HEK293T (cell line): ENCODE results near the gene ATP8B3.

Experiments used
- ARNT ChIP-seq: fragments of 450-650 bp; IDR thresholded peaks from 2 replicates; pipeline ENCODE4 v1.6.1; 2017; ENCODE audit warnings: mild to moderate bottlenecking
- BHLHE40 ChIP-seq: fragments of 450-650 bp; IDR thresholded peaks from 2 replicates; pipeline ENCODE4 v1.6.1; 2016; ENCODE audit warnings: mild to moderate bottlenecking, moderate library complexity, borderline replicate concordance
- ELF4 ChIP-seq: fragments of 450-650 bp; IDR thresholded peaks from 2 replicates; pipeline ENCODE4 v1.6.1; 2017; ENCODE audit warnings: antibody characterized with exemption
- FOXA1 ChIP-seq: fragments of 450-650 bp; IDR thresholded peaks from 2 replicates; pipeline ENCODE4 v1.6.1; 2016; ENCODE audit warnings: mild to moderate bottlenecking
- FOXK2 ChIP-seq: fragments of 450-650 bp; IDR thresholded peaks from 2 replicates; pipeline ENCODE4 v1.6.1; 2016; ENCODE audit warnings: mild to moderate bottlenecking
- FOXM1 ChIP-seq: fragments of 450-650 bp; IDR thresholded peaks from 2 replicates; pipeline ENCODE4 v1.6.1; 2017; ENCODE audit warnings: mild to moderate bottlenecking, borderline replicate concordance
- HDGF ChIP-seq: fragments of 450-650 bp; IDR thresholded peaks from 2 replicates; pipeline ENCODE4 v1.6.1; 2017; ENCODE audit warnings: antibody characterized with exemption, borderline replicate concordance
- L3MBTL2 ChIP-seq: fragments of 450-650 bp; conservative IDR thresholded peaks from 2 replicates; pipeline ENCODE4 v1.6.1; 2016; ENCODE audit warnings: mild to moderate bottlenecking
- NFRKB ChIP-seq: fragments of 450-650 bp; IDR thresholded peaks from 2 replicates; pipeline ENCODE4 v1.6.1; 2016; ENCODE audit warnings: mild to moderate bottlenecking, moderate library complexity
- PKNOX1 ChIP-seq: fragments of 450-650 bp; IDR thresholded peaks from 2 replicates; pipeline ENCODE4 v1.6.1; 2016
- SP1 ChIP-seq: fragments of 450-650 bp; IDR thresholded peaks from 2 replicates; pipeline ENCODE4 v1.6.1; 2017
- SUZ12 ChIP-seq: fragments of 450-650 bp; IDR thresholded peaks from 2 replicates; pipeline ENCODE4 v1.6.1; 2016; ENCODE audit warnings: mild to moderate bottlenecking
- TARDBP ChIP-seq: fragments of 450-650 bp; IDR thresholded peaks from 2 replicates; pipeline ENCODE4 v1.6.1; 2016
- ZNF384 ChIP-seq: fragments of 450-650 bp; IDR thresholded peaks from 2 replicates; pipeline ENCODE4 v1.6.1; 2016

- TF ChIP-seq SP1: no peak
- TF ChIP-seq FOXM1: no peak
- no peak for TF ChIP-seq ELF4
- TF ChIP-seq BHLHE40: no peak
- TF ChIP-seq ZNF384: no peak
- TF ChIP-seq HDGF: no peak
- TF ChIP-seq FOXK2: no peak
- TF ChIP-seq ARNT: no peak
- no peak for TF ChIP-seq SUZ12
- no peak for TF ChIP-seq NFRKB
- TF ChIP-seq TARDBP: no peak
- TF ChIP-seq L3MBTL2: no peak
- TF ChIP-seq FOXA1: no peak
- no peak for TF ChIP-seq PKNOX1
Observed at GRCh38 chr19:1819341-1820255, 7.5 kb upstream of the ATP8B3 start.
